RWPE2 (cell line): Measurements from ENCODE around the gene MBLAC2.

Source experiments
- ATAC-seq: fragments of 200-7000 bp; cut with Tn5 transposase; 3 replicates; pipeline ENCODE4 v1.9.1; 2021; ENCODE audit warnings: low read depth
- DNase-seq: peaks from one replicate; pipeline ENCODE4 v3.0.0-alpha.2; 2020; ENCODE audit warnings: low spot score
- H3K27ac ChIP-seq: fragments of 450-650 bp; 2 replicates; pipeline ENCODE4 v1.5.1; 2017; ENCODE audit warnings: mild to moderate bottlenecking; ENCODE audit not compliant: poor library complexity, severe bottlenecking
- H3K27me3 ChIP-seq: fragments of 250-450 bp; sonication (Bioruptor Pico); 2 replicates; pipeline ENCODE4 v1.5.1; 2021; ENCODE audit warnings: mild to moderate bottlenecking, moderate library complexity; ENCODE audit not compliant: insufficient read depth, poor library complexity, severe bottlenecking
- H3K36me3 ChIP-seq: fragments of 250-450 bp; sonication (Bioruptor Pico); 2 replicates; pipeline ENCODE4 v1.5.1; 2020; ENCODE audit warnings: low read depth, mild to moderate bottlenecking, moderate library complexity
- H3K4me1 ChIP-seq: fragments of 250-450 bp; sonication (Bioruptor Pico); 2 replicates; pipeline ENCODE4 v1.5.1; 2021; ENCODE audit warnings: mild to moderate bottlenecking, moderate library complexity; ENCODE audit not compliant: insufficient read depth, poor library complexity, severe bottlenecking
- H3K4me3 ChIP-seq: fragments of 250-450 bp; sonication (Bioruptor Pico); 2 replicates; pipeline ENCODE4 v1.5.1; 2021; ENCODE audit warnings: mild to moderate bottlenecking, moderate library complexity; ENCODE audit not compliant: severe bottlenecking
- H3K9me3 ChIP-seq: fragments of 250-450 bp; sonication (Bioruptor Pico); 2 replicates; pipeline ENCODE4 v1.5.1; 2021; ENCODE audit warnings: mild to moderate bottlenecking, moderate library complexity; ENCODE audit not compliant: severe bottlenecking
- CTCF ChIP-seq: fragments of 450-650 bp; IDR thresholded peaks from one replicate; pipeline ENCODE4 v1.5.1; 2017; ENCODE audit warnings: mild to moderate bottlenecking, moderate library complexity; ENCODE audit not compliant: poor library complexity, severe bottlenecking

The MBLAC2 gene

DNA sequence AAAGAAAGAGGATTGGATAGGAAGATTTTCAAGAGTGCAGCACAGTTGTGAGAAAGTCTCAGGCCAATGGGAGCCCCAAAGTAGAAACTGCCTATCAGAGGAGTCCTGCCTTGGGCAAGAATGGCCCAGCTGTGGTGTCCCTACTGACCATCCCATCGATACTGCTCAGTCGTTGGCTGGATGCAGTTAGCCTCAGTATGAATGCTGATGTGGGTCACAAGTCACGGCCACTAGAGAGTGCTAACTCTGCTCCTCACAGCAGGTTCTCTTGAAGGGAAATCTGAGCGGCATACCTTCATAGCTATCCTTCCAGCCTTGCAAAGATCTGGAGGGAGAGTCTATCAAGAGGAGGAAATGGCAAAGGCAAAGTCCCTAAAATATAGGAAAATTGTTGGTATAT is 53.4 kb downstream of the MBLAC2 start:
- Histone ChIP-seq H3K36me3 (no peaks in the 10 kb centered on the region), H3K4me1 (no peaks in the 10 kb centered on the region), H3K4me3 (no peak overlapping the region), H3K9me3 (no peaks in the 10 kb centered on the region), H3K27ac (no peak overlapping the region), H3K27me3 (no peaks in the 10 kb centered on the region)
- peak; percentile 39 for TF ChIP-seq CTCF
- DNase-seq (no peak), ATAC-seq (peak; percentile 64; the same call in 2 of the 3 replicates)

DNA sequence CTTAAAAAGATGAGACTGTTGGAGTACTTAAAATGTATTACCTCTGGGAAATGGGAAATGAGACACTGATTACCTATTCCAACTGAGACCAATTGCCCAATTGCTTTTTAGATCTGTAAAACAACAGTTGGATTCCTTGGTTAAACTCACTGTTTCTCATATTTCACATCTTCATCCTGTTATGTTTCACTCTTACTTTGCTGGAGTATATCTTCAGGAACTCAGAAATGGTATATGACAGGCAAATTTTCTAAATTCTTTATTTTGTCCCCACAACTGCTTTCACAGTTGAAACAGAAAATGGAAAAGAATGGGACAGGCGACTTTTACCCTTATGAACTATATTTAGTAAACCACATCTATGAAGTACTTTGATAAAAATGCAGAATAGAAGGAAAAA is 56.4 kb downstream of the MBLAC2 start:
- no peak overlapping the region for H3K4me3 ChIP-seq
- ATAC-seq (no peak), DNase-seq (no peak)
- TF ChIP-seq CTCF: no peak
- H3K27ac ChIP-seq: no peak overlapping the region
- no peaks in the 10 kb centered on the region for H3K36me3 ChIP-seq
- no peaks in the 10 kb centered on the region for H3K9me3 ChIP-seq
- H3K4me1 ChIP-seq: no peaks in the 10 kb centered on the region
- H3K27me3 ChIP-seq: no peaks in the 10 kb centered on the region

- ATAC-seq: no peak
These were observed 64.3 kb downstream of the MBLAC2 start for GRCh38 chr5:90410178-90410762.

DNA sequence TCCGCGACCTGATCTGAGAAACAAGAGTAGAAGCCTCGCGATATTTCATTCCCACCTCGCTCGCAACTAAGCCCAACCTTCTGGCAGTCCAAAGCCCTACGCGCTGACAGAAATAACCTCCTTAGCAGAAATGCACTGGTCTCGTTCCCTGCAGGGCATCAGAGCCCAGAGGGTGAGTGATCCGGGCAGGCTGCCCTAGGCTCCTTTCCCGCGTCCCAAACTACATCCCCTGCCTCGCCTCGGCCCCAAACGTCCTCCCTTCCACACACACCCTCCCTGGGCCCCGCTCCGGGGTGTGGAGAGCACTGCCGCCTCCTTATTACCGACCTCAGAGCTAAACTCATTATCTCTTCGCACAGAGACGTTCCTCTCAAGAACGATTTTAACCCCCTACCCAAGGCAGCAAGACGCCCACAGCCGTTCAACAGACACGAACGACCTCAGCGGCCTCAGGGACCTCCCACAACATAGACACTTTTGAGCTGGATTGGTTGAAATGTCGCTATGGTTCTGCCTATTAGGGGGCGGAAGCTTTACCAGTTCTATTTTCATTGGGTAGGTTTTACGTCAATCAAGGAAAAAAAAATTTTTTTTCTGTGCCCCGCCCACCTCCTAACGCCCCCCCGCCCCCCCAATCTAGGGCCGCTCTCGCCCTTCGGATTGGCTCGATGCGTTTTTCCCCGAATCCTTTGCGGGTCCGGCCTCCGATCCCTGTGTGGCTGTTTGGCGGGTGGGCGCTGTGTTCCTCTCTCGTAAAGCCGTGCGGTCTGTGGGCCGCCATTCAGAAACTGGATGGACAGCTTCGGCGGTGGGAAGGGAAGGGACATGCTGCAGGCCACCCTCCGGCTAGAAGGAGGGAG is 65.0 kb downstream of the MBLAC2 start, which contains the start of gene CETN3:
TSS of gene CETN3 (minus strand) at position 439 of the 860 bp plus-strand sequence. CDS start at position 344, 95 bp downstream.
- no peaks in the 10 kb centered on the region for H3K27me3 ChIP-seq
- DNase-seq (peak; percentile 96), ATAC-seq (peak; percentile 89)
- H3K36me3 ChIP-seq: peaks cover 22% of the 10 kb centered on the region
- H3K4me1 ChIP-seq: peaks cover 28% of the 10 kb centered on the region
- no peak for TF ChIP-seq CTCF
- H3K27ac ChIP-seq: peak within 1 kb of the TSS; percentile 83
- no peaks in the 10 kb centered on the region for H3K9me3 ChIP-seq
- peak within 1 kb of the TSS; percentile 83 for H3K4me3 ChIP-seq

More at GRCh38 chr5:90410178-90410762, 64.3 kb downstream of the MBLAC2 start:
- no peak for DNase-seq
- H3K27me3 ChIP-seq: no peaks in the 10 kb centered on the region
- no peaks in the 10 kb centered on the region for H3K9me3 ChIP-seq
- peaks cover 28% of the 10 kb centered on the region for H3K4me1 ChIP-seq
- H3K4me3 ChIP-seq: peak overlapping the region; percentile 83
- no peak for TF ChIP-seq CTCF
- peaks cover 15% of the 10 kb centered on the region for H3K36me3 ChIP-seq
- peak overlapping the region; percentile 83 for H3K27ac ChIP-seq
